HEK293T (cell line): Measurements from ENCODE around the gene U2AF1.
"Not testable (repeated sequence)": the region's sequence is repeated elsewhere in the genome, so short reads cannot be mapped to it uniquely, and the experiment has no call there.

Experiments used
- CTCF ChIA-PET: fragments of 350-600 bp; formaldehyde crosslinking; extraction: SDS; loops from one replicate; lab custom pipeline; 2021; ENCODE audit warnings: antibody characterized with exemption, inconsistent platforms; lab: Yijun Ruan, JAX
- POLR2A ChIA-PET: fragments of 350-600 bp; formaldehyde crosslinking; extraction: SDS; loops from one replicate; lab custom pipeline; 2020; ENCODE audit warnings: antibody characterized with exemption, inconsistent platforms; lab: Yijun Ruan, JAX
- DNase-seq: peaks from one replicate; pipeline ENCODE4 v3.0.0; 2012; ENCODE audit warnings: mixed read lengths; ENCODE audit errors: extremely low spot score

U2AF1 gene, protein sequence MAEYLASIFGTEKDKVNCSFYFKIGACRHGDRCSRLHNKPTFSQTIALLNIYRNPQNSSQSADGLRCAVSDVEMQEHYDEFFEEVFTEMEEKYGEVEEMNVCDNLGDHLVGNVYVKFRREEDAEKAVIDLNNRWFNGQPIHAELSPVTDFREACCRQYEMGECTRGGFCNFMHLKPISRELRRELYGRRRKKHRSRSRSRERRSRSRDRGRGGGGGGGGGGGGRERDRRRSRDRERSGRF

DNA sequence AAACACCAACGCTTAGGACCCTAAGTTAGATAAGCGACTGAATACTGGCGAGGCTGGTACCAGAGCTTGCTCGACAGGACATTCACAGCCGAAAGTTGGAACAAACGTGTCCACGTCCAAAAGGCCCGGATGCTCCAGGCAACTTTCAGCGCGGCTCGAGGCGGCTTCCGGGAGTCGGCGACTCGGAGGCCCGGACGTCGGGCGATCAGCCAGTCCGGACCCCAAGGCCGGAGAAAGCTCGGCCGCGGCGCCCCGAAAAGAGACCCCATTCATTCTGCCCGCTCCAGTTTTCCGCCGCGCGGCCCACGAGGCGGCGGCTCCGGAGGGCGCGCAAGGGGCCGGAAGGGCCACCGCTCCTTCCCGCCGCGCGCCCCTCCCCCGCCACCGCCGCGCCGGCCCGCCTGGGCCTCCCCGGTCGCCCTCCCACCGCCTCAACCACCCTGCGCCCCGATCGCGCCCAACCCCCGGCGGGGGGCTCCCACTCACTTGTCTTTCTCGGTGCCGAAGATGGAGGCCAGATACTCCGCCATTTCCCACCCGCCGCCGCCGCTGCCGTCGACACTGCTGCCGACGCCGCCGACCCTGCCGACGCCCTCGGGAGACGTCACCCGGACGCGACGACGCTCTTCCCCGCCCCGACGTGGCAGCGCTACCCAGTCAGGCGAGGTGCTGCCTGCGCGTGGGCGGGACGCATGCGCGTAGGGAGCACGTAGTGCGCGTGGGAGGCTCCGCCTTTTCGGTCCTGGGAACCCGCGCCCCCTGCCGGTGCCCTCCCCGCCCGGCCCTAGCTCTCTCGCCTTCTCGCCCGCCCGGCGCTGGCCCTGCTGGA is at the start of gene U2AF1:
Gene U2AF1 (minus strand): TSS at position 606 of the 829 bp plus-strand sequence. CDS start 76 bp downstream, at position 530.
- CTCF ChIA-PET, DNase-seq, POLR2A ChIA-PET: not testable (repeated sequence)

DNA sequence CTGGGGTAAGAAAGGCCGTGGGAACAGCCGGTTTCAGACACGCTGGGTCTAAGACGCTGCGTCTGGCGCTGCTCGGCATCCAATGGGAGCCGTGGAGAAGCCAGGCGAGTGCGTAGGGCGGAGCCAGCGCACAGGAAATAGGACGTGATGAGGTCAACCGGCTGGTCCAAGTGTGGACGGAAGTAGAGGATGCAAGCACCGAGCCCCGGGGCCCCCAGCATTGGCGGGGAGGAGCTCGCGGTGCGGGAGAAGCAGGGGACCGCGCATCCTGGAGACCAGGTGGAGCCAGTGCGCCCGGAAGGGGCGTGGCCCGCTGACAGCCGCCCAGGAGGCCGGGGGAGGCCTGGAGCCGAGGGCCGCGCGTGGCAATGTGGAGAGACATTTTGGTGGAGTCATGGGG is 46.2 kb upstream of the U2AF1 start:
- POLR2A ChIA-PET, CTCF ChIA-PET, DNase-seq: not testable (repeated sequence)

DNA sequence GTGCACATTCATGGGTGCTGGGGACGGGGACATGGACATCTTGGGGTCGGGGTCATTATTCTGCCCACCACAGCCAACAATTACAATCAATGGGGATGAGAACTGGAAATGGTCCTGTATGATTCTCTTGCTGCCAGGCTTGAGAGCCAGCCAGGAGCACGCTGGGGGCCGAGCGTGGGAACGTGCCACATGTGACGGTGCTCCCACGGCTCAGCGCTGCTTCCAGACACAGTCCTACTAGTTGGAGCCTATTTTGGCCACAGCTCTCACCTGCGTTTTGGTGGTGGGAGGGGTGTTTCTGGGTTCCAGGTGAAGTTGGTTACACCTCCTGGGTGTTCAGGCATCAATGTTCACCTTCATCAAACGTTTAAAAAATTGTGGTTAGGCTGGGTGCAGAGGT is 42.0 kb upstream of the U2AF1 start:
- POLR2A ChIA-PET, CTCF ChIA-PET, DNase-seq: not testable (repeated sequence)

DNA sequence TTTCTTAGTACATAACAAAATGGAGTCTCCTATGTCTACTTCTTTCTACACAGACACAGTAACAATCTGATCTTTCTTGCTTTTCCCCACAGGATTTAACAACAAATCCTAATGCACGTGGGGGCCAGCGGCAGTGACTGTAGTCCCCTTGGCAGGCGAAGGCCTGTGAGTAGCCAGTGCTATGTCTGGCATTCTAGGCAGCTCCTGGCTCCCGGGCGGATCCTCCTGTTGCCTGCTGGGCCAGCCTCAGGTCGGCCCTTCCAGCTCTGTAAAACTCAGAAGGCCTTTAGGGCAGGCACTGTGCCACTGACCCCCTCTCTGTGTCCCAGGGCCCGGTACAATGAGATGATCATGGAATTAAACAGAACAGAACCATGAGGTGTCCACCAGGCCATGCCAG is 40.6 kb upstream of the U2AF1 start:
- CTCF ChIA-PET, DNase-seq, POLR2A ChIA-PET: not testable (repeated sequence)

DNA sequence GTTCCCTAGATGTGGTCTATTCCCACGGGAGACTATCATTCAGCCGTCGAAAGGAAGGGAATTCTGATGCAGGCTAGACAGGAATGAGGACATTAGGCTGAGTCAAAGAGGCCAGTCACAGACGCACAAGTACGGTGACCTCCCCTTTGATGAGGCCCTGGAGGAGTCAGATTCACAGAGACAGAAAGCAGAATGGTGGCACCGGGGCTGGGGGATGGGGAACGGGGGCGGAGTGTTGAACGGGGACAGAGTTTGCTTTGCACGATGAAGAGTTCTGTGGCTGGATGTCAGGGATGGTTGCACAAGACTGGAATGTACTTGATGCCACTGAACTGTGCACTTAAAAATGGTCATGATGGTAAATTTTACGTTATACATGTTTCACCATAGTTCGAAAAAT is 39.3 kb upstream of the U2AF1 start:
- CTCF ChIA-PET, POLR2A ChIA-PET, DNase-seq: not testable (repeated sequence)

DNA sequence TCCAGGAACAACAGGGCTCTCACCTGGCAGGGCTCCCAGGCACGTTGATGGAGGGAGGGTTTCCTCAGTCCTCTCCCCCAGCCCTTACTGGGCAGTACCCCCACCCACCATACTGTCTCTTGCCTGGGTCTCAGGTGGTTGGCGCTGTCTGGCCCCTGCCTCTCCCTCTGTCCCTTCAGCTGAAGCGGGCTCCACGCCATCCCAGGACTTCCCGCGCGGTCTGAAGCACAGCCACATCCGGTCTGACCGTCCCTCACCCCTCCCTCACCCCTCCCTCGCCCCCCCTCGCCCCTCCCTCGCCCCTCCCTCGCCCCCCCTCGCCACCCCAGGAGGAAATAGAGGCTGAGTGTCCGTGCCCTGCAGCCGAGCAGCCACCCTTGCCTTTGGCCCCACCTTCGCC is 34.0 kb upstream of the U2AF1 start:
- CTCF ChIA-PET, DNase-seq, POLR2A ChIA-PET: not testable (repeated sequence)

DNA sequence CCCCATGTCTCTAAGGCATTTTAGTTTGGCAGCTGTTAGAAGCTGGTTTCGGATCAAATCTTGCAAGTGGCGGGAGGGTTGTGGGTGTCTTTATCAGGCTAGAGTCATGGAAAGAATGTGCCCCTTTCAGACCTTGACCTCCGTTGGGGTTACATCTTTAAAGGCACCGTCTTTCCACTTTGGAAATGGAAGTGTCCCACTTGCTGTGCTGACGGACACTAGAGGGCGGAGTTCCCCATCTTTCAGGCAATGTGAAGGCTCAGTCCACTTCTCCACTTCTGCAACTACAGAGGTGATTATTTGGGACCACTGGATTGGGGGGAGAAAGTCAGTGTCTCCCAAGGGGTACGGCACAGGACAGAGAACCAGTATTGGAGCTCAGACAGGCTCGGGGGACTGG is 31.6 kb upstream of the U2AF1 start:
- POLR2A ChIA-PET, CTCF ChIA-PET, DNase-seq: not testable (repeated sequence)

DNA sequence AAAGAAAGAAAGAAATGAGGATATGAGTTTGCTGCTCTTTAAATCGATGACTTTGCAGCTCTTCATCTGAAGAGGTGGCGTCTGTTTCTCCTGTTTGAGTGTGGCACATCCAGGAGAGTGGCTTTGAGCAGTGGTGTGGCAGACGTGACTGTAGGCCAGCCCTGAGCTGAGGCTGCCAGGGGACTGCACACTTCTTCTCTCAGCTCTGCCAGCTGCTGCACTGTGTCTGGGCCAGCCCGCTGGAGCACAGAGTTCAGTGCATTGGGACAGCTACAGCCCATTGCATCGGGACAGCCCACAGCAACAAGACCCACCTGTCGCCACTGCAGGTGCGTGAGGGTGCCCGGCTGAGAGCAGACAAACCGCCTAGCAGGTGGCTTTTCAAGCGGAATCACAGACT is 27.1 kb upstream of the U2AF1 start:
- DNase-seq, CTCF ChIA-PET, POLR2A ChIA-PET: not testable (repeated sequence)

DNA sequence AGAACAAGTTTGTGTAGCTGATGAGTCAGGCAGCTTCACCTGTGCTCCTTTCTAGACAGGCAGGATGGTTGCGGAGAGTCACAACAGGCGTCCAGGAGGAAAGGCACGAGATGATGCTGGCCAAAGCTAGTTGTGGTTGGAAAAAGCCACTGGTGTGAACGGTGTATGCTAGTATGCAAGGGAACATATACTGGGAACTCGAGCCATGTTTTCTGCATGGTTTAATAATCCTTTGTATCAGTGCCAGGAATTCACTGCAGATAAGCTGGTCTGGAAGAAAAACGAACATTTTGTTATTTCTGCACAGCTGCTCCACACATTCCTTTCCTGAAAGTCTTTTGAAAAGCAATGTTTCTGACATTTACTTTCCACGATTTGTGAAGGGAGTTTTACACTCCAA is 22.7 kb upstream of the U2AF1 start:
- POLR2A ChIA-PET, CTCF ChIA-PET: not testable (repeated sequence)

DNA sequence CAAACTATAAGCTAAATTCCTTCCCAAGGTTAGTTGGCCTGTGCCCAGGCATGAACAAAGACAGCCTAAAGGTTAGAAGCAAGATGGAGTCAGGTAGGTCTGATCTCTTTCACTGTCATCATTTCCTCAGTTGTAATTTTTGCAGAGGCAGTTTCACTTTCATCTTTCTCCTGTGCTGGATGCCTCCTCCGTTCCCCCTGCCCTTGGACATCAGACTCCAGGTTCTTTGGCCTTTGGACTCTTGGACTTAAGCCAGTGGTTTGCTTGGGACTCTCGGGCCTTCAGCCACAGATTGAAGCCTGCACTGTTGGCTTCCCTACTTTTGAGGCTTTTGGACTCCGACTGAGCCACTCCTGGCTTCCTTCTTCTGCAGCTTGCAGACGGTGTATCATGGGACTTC is 8.6 kb upstream of the U2AF1 start:
- CTCF ChIA-PET, POLR2A ChIA-PET, DNase-seq: not testable (repeated sequence)

More for the DNA sequence above, 22.7 kb upstream of the U2AF1 start:
- not testable (repeated sequence) for DNase-seq

DNA sequence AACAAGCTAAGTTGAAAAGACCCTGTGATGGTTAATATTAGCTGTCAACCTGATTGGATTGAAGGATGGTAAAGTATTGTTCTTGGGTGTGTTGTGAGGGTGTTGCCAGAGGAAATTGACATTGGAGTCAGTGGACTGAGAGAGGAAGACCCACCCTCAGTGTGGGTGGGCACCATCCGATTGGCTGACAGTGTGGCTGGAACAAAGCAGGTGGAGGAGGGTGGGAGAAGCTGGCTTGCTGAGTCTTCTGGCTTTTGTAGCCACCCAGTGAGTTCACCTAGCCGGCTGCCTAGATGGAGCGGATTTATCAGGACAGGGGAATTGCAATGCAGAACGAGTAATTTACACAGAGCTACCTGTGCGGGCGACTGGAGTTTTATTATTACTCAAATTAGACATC is 7.1 kb upstream of the U2AF1 start:
- CTCF ChIA-PET, DNase-seq, POLR2A ChIA-PET: not testable (repeated sequence)

DNA sequence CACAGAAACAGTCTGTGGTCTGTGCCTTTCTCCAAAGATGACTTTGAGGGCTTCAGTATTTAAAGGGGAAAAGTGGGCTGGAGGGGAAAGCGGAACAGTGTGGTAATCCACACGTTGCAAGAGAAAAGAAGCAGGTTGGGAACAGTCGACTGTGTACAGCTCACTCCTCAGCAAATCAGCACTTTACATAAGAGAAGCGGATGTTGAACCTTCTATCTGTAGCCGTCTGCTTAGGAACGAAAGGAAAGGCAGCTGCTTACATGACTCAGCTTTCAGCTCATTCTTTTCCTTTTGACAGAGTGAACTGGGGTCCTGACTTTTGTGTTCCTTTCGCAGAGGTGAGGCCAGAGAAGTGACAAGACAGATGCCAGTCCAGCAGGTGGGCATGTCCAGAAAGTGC is 1.6 kb upstream of the U2AF1 start:
- DNase-seq, POLR2A ChIA-PET, CTCF ChIA-PET: not testable (repeated sequence)

DNA sequence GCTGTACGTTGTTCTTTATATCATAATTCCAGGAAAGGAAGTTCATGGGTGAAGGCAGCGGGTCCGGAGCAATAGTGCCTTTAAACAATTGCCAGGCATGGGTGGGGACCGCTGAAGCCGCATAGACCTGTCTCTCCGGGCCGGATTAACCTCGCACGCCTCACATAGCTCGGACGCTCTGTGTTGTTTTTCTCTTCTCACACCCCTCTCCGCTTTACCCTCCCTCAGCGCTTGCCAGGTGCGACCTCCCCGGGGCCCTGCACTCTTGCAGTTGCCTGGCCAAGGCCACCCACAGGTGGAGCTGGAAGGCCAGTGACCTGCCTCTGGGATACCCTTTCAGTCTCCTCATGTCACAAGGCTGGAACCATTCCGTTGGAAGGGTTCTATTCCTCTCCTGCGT is 807 bp upstream of the U2AF1 start:
- DNase-seq, CTCF ChIA-PET, POLR2A ChIA-PET: not testable (repeated sequence)

DNA sequence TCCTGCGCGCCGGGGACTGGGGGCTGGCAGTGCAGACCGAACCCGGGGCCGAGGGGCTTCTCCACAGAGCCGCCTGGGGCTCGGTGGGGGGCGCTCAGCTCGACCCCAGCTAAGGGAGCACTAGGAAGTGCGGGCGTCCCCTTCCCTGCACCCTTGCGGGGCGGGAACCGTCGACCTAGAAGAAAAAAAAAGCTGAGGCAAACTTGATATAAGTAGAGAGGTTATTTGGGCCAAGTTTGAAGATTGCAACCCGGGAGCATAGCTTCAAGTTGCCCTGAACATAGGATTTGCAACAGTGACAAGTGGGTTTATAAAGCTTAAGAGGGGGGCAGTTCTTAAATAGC is 396 bp upstream of the U2AF1 start:
- CTCF ChIA-PET, POLR2A ChIA-PET, DNase-seq: not testable (repeated sequence)

DNA sequence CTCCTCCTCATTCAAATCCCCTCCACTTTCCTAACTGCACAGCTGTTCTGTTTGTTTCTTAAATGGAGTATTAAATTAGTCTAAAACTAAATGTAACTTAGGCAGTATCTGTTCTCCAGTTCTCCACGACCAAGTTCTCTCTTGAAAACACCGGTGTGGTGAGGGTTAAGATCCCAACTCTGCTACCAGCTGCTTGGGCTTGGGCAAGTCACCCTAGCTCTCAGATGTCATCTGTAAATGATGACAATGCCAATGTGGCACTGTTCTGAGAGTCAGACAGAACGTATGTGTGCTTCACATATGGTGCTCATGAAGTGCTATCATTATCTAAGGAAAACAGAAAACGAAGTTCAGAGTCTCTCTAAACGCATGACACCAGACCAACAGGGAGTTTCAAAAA is 2.7 kb downstream of the U2AF1 start:
- POLR2A ChIA-PET, DNase-seq, CTCF ChIA-PET: not testable (repeated sequence)

DNA sequence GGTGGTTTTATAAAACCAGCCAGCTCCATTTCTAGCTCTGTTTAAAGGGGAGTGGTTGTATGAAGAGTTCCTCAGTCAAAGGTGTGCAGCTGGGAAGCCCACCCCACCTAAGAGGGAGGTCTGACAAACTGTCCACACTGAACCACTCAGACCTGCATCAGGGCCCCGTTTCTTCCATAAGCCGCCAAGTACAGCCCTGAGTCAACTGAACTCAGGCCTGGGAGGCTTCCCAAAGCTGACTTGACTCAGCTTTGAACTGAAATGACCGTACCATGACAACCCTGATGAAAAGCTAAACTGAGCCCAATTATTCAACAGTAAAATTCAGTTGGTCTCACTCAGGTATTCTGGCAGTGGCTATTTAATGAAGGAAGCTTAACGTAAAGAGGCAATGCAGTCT is 5.1 kb downstream of the U2AF1 start:
- DNase-seq, CTCF ChIA-PET, POLR2A ChIA-PET: not testable (repeated sequence)

DNA sequence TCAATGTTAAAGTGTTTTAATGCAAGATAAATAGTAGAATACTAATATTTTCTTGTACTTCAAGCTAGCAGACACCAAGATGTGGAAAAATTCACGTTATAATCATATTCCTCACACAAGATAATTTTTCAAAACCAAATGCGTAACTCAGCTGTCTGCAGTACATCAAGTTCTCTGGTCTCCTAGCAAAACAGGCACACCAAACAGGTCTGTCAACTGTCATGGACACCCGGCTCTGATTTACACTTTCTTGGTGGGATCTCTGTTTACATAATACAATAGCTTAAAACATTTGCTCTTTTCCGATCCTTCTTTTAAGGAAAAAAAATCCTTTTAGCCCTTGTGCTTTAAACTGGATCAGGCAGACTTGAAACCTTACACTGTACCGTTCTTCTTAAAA is 5.7 kb downstream of the U2AF1 start:
- POLR2A ChIA-PET, CTCF ChIA-PET, DNase-seq: not testable (repeated sequence)

DNA sequence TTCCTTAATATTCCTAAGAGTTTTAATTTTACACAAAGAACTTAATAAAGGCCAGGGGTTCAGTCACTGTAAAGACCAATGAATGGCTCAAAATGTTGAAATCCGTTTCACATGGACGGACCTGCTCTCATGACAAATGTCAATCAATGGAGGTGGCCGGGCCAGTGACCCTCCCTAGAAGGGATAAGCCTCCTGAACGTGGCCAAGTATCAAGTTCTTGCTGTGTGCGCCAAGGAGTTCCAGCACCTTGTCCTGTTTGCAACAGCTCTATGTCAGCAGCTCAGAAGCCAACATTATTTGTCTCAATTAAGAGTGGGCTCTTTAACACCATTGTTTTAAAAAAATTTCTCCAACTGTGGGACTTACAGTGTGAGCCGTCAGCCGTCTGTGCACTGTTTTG is 6.4 kb downstream of the U2AF1 start:
- CTCF ChIA-PET, POLR2A ChIA-PET: not testable (repeated sequence)

DNA sequence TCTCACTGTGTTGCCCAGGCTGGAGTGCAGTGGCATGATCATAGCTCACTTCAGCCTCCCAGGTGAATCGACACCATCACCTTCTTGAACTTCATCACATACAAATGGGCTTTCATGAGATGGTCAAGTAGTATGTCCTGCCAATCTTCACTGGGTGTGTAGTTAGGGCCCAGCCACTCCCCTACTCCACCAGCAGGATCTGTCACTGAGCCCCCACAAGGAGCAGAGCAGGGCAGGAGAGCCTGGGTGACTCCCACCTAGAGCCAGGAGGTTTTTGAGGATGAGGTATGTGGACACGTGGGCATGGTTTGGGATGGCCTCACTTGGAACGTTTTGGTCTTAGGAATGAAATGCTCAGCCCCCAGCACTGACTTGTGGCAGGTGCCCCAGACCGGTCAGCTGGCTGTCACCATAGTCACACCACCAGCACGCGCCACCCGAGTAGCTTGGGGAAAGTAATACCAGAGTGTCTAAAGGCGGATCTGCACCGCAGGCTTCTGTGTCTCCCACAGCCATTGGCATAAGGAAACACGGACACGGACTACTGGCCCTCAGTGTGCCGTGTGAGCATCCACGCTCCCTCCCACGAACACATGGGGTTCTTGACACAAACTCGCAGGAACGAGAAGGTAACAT is 15.3 kb downstream of the U2AF1 start:
- DNase-seq, CTCF ChIA-PET, POLR2A ChIA-PET: not testable (repeated sequence)

More for the DNA sequence above, 6.4 kb downstream of the U2AF1 start:
- DNase-seq: not testable (repeated sequence)
